Retinal pigment epithelial cell (primary cell): Measurements from ENCODE around the gene C1QC.

Experiments
- DNase-seq: peaks from one replicate; pipeline ENCODE4 v3.0.0-alpha.2; 2010; ENCODE audit warnings: low read depth
- H3K4me3 ChIP-seq: 2 replicates; pipeline ENCODE4 v1.5.1; 2011; ENCODE audit warnings: mild to moderate bottlenecking, low read length, control low read depth, moderate library complexity
- TF ChIP-seq, protein P1 (sequence below): conservative IDR thresholded peaks from 2 replicates; pipeline ENCODE4 v1.5.1; 2011; ENCODE audit warnings: low read depth, low read length, control low read depth, inconsistent platforms

Gene C1QC

GRCh38 chr1:22645931-22646330, 2.5 kb downstream of the C1QC start:
- no peak overlapping the region for H3K4me3 ChIP-seq
- DNase-seq: no peak
- TF ChIP-seq, protein P1, sequence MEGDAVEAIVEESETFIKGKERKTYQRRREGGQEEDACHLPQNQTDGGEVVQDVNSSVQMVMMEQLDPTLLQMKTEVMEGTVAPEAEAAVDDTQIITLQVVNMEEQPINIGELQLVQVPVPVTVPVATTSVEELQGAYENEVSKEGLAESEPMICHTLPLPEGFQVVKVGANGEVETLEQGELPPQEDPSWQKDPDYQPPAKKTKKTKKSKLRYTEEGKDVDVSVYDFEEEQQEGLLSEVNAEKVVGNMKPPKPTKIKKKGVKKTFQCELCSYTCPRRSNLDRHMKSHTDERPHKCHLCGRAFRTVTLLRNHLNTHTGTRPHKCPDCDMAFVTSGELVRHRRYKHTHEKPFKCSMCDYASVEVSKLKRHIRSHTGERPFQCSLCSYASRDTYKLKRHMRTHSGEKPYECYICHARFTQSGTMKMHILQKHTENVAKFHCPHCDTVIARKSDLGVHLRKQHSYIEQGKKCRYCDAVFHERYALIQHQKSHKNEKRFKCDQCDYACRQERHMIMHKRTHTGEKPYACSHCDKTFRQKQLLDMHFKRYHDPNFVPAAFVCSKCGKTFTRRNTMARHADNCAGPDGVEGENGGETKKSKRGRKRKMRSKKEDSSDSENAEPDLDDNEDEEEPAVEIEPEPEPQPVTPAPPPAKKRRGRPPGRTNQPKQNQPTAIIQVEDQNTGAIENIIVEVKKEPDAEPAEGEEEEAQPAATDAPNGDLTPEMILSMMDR: no peak

DNA sequence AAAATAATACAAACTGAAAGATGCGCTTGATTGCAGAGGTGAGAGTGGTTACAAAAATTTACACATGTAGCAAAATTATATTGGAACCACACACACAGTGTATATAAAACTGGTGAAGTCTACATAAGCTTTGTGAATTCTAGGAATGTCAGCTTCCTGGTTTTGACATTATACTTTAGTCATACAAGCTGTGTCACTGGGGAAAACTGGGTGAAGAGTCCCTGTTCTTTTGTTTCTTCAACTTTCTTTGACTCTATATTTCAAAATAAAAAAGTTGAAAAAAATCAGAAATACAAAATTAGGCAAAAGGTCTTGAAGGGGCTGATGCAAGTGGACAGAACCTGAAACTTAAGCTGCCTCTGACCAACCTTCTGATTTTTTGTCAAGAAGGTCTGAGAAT, 3.0 kb downstream of the C1QC start:
- no peak for DNase-seq
- TF ChIP-seq, protein P1: no peak
- H3K4me3 ChIP-seq: no peak overlapping the region

DNA sequence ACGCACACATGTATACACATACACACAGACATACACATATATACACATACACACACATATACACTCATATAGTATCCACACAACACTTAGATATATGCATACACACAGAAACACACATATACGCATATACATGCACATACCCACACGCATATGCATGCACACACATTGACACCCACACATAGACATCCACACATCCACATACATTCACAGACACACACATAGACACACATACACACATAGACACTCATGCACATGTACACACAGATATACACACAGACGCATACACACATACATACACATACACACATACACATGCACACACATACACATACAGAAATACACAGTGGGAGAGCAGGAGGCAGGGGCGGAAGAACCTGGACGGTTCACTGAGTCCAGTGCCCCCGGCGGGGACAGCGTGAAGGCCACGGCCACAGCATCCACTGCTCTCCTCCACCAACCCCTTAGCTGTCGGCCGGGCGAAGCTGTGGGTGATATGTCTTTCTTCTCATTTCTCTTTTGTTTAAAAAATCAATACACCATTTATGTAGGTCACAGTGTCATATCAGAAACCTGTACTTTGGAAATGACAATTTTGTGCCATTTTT, 6.8 kb downstream of the C1QC start:
- H3K4me3 ChIP-seq: no peak overlapping the region
- TF ChIP-seq, protein P1: no peak
- DNase-seq: no peak

GRCh38 chr1:22651941-22652856, 8.8 kb downstream of the C1QC start:
- TF ChIP-seq, protein P1: no peak
- no peak overlapping the region for H3K4me3 ChIP-seq
- no peak for DNase-seq

DNA sequence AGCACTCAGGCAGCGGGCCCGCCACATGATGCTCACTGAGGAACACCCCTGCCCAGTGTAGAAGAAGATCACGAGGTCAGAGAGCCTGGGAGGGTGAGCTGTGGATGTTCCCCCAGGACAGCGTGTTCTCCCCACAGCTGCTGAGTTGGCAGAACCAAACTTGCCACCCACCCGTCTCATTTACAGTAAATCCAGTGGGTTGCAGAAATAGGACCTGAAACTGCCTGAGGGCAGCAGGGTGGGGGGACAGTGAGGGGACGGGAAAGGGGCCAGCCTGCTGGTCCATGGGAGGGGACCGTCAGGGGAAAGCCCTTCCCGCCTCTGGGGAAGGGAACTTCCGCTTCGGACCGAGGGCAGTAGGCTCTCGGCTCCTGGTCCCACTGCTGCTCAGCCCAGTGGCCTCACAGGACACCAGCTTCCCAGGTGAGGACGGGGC, 9.5 kb downstream of the C1QC start, which contains the start of gene C1QB:
TSS of gene C1QB (plus strand) at position 356 of the 436 bp plus-strand sequence. CDS start 6,227 bp downstream, outside the sequence.
- H3K4me3 ChIP-seq: no peak within 1 kb of the TSS
- TF ChIP-seq, protein P1: no peak
- no peak for DNase-seq

DNA sequence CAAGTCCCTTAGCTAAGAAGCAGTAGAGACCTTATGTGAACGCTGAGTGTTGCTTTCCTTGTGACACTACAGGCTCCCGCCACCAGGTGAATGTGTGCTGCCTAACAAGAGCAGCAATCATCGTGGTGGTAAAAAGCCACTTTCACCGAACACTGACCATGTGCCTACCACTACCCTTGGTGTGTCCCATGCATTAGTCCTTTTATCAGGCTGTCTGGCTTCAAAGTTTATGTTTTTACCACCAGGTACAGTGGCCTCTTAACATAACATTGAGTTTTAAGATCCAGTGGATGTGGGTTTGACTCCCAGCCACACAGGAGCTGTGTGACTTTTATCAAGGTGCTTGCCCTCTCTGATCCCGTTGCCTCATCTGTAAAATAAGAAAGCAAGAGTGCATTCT, 11.3 kb downstream of the C1QC start:
- no peak overlapping the region for H3K4me3 ChIP-seq
- no peak for DNase-seq
- TF ChIP-seq, protein P1: peak; percentile 19
